H1 (cell line): Measurements from ENCODE around the gene KMT5C. TPM values are rescaled to one million over a fixed set of nuclear protein-coding genes. Genes with fewer than 3 reads are reported as not detected.
A peak's percentile ranks its signal among the peaks of the same experiment; 100 is the strongest.

ENCODE experiments used
- CTCF ChIA-PET: fragments of 300-600 bp; sonication (Branson Sonifier 250); formaldehyde crosslinking; loops from one replicate; lab custom pipeline; 2021; ENCODE audit not compliant: partially characterized antibody; lab: Charles Lee
- POLR2A ChIA-PET: fragments of 300-600 bp; sonication (Branson Sonifier 250); formaldehyde crosslinking; loops from one replicate; lab custom pipeline; 2021; ENCODE audit warnings: inconsistent platforms; ENCODE audit not compliant: partially characterized antibody; lab: Charles Lee
- DNase-seq, 2 experiments: peaks; one replicate each; pipeline versions ENCODE4 v3.0.0 to v3.0.0-alpha.2; 2010 to 2022; ENCODE audit warnings: low spot score in 2 of 2, low read depth in 1 of 2, mixed read lengths in 1 of 2
- FAIRE-seq: peaks from 2 replicates; lab custom pipeline; 2011; peaks lifted over from hg19 to GRCh38; lab: Jason Lieb, UNC
- H2AFZ ChIP-seq: 2 replicates; pipeline ENCODE4 v1.8.1; 2012; ENCODE audit warnings: low read length, inconsistent platforms
- H2AK5ac ChIP-seq: 2 replicates; pipeline ENCODE4 v1.6.1; 2013; ENCODE audit warnings: low read depth, low read length
- H2BK120ac ChIP-seq: replicated peaks from 2 replicates; pipeline ENCODE3; 2013; ENCODE audit warnings: low read depth, low read length, inconsistent platforms
- H2BK12ac ChIP-seq: 2 replicates; pipeline ENCODE4 v1.6.1; 2013; ENCODE audit warnings: low read depth, low read length
- H2BK15ac ChIP-seq: 2 replicates; pipeline ENCODE4 v1.6.1; 2013; ENCODE audit warnings: low read length
- H2BK20ac ChIP-seq: 2 replicates; pipeline ENCODE4 v1.6.1; 2013; ENCODE audit warnings: low read length
- H2BK5ac ChIP-seq: 2 replicates; pipeline ENCODE4 v1.6.1; 2013; ENCODE audit warnings: low read depth, low read length
- H3K14ac ChIP-seq: 2 replicates; pipeline ENCODE4 v1.6.1; 2013; ENCODE audit warnings: inconsistent platforms; ENCODE audit not compliant: insufficient read length
- H3K18ac ChIP-seq: 2 replicates; pipeline ENCODE4 v1.6.1; 2013; ENCODE audit warnings: low read length; ENCODE audit errors: extremely low read depth
- H3K23ac ChIP-seq: 2 replicates; pipeline ENCODE4 v1.6.1; 2013; ENCODE audit warnings: inconsistent platforms; ENCODE audit not compliant: insufficient read length
- H3K23me2 ChIP-seq: 2 replicates; pipeline ENCODE4 v1.6.1; 2013; ENCODE audit warnings: low read depth, low read length
- H3K27ac ChIP-seq: 2 replicates; pipeline ENCODE4 v1.6.1; 2011; ENCODE audit warnings: low read depth, low read length, inconsistent platforms
- H3K27me3 ChIP-seq, 4 experiments: replicated peaks in 1 of 4; 1 replicate in 1 of 4; 2 replicates in 3 of 4; pipeline versions ENCODE4 v1.6.1 to v1.8.1; 2011 to 2013; ENCODE audit warnings: low read length in 3 of 4, mild to moderate bottlenecking in 3 of 4, inconsistent platforms in 2 of 4, mixed read lengths in 2 of 4, moderate library complexity in 1 of 4; ENCODE audit not compliant: control insufficient read depth in 3 of 4, insufficient read depth in 3 of 4; ENCODE audit errors: extremely low read depth in 1 of 4
- H3K36me3 ChIP-seq, 4 experiments: 2 replicates each; pipeline versions ENCODE4 v1.6.1 to v1.8.1; 2011 to 2013; ENCODE audit warnings: mild to moderate bottlenecking in 4 of 4, low read length in 3 of 4, moderate library complexity in 2 of 4, control low read depth in 1 of 4, inconsistent platforms in 1 of 4; ENCODE audit not compliant: insufficient read depth in 4 of 4, control insufficient read depth in 2 of 4
- H3K4ac ChIP-seq: replicated peaks from 2 replicates; pipeline ENCODE3; 2013; ENCODE audit warnings: low read length, low read depth, mixed read lengths, inconsistent platforms; ENCODE audit not compliant: insufficient read length
- H3K4me1 ChIP-seq, 4 experiments: replicated peaks in 1 of 4; 1 replicate in 1 of 4; 2 replicates in 3 of 4; pipeline versions ENCODE4 v1.6.1 to v1.8.1; 2011 to 2013; ENCODE audit warnings: low read length in 3 of 4, inconsistent platforms in 2 of 4, mixed read lengths in 1 of 4; ENCODE audit not compliant: insufficient read depth in 4 of 4, control insufficient read depth in 3 of 4
- H3K4me2 ChIP-seq, 2 experiments: 2 replicates each; pipeline versions ENCODE4 v1.6.1 to v1.8.1; 2011 to 2013; ENCODE audit warnings: low read depth in 2 of 2, low read length in 2 of 2, control low read depth in 1 of 2, inconsistent platforms in 1 of 2, mild to moderate bottlenecking in 1 of 2; ENCODE audit not compliant: insufficient read depth in 1 of 2
- H3K4me3 ChIP-seq, 4 experiments: fragments of 200-600, 300-600 bp in 1 of 4; sonication (generic), shearing (Covaris generic), sonication (Bioruptor Twin) in 1 of 4; 2 replicates each; pipeline versions ENCODE4 v1.5.1 to v1.8.1; 2011 to 2016; ENCODE audit warnings: low read length in 4 of 4, low read depth in 3 of 4, control low read depth in 2 of 4, inconsistent platforms in 2 of 4, mild to moderate bottlenecking in 2 of 4, mixed read lengths in 1 of 4, moderate library complexity in 1 of 4; ENCODE audit not compliant: insufficient read depth in 2 of 4; ENCODE audit errors: extremely low read depth in 1 of 4
- H3K56ac ChIP-seq: replicated peaks from 2 replicates; pipeline ENCODE3; 2013; ENCODE audit warnings: low read depth, mild to moderate bottlenecking, mixed read lengths, low read length, inconsistent platforms; ENCODE audit not compliant: insufficient read length
- H3K79me1 ChIP-seq: 2 replicates; pipeline ENCODE4 v1.6.1; 2013; ENCODE audit warnings: low read depth, low read length, control low read depth
- H3K79me2 ChIP-seq, 2 experiments: 2 replicates each; pipeline versions ENCODE4 v1.6.1 to v1.8.1; 2012 to 2013; ENCODE audit warnings: low read length in 2 of 2, mild to moderate bottlenecking in 2 of 2, inconsistent platforms in 1 of 2; ENCODE audit not compliant: insufficient read depth in 2 of 2, control insufficient read depth in 1 of 2
- H3K9ac ChIP-seq, 4 experiments: replicated peaks in 1 of 4; 1 replicate in 1 of 4; 2 replicates in 3 of 4; pipeline versions ENCODE4 v1.6.1 to v1.8.1; 2011 to 2013; ENCODE audit warnings: low read depth in 3 of 4, low read length in 3 of 4, control low read depth in 2 of 4, mild to moderate bottlenecking in 2 of 4, moderate library complexity in 2 of 4, inconsistent platforms in 1 of 4; ENCODE audit errors: extremely low read depth in 1 of 4
- H3K9me3 ChIP-seq, 2 experiments: 2 replicates each; pipeline versions ENCODE4 v1.6.1 to v1.8.1; 2012 to 2013; ENCODE audit warnings: mild to moderate bottlenecking in 2 of 2, moderate library complexity in 2 of 2, control low read depth in 1 of 2, inconsistent platforms in 1 of 2, low read depth in 1 of 2, low read length in 1 of 2, mixed read lengths in 1 of 2; ENCODE audit not compliant: insufficient read depth in 2 of 2
- H4K20me1 ChIP-seq, 2 experiments: replicated peaks in 1 of 2; 2 replicates each; pipeline versions ENCODE3 to v1.8.1; 2011 to 2013; ENCODE audit warnings: inconsistent platforms in 2 of 2, low read length in 2 of 2, mild to moderate bottlenecking in 1 of 2; ENCODE audit not compliant: insufficient read depth in 2 of 2, control insufficient read depth in 1 of 2
- H4K5ac ChIP-seq: 2 replicates; pipeline ENCODE4 v1.6.1; 2013; ENCODE audit warnings: low read length, low read depth, mixed read lengths, inconsistent platforms; ENCODE audit not compliant: insufficient read length
- H4K8ac ChIP-seq: 2 replicates; pipeline ENCODE4 v1.8.0; 2013; ENCODE audit warnings: mild to moderate bottlenecking, moderate library complexity, low read length, inconsistent platforms; ENCODE audit not compliant: insufficient read depth; ENCODE audit errors: extremely low read depth
- H4K91ac ChIP-seq: replicated peaks from 2 replicates; pipeline ENCODE3; 2013; ENCODE audit warnings: low read length, mixed read lengths, inconsistent platforms; ENCODE audit not compliant: insufficient read length
- BCL11A ChIP-seq, 2 experiments: IDR thresholded peaks; one replicate each; pipeline ENCODE4 v1.6.1; 2011; ENCODE audit warnings: low read depth in 2 of 2, low read length in 2 of 2, mild to moderate bottlenecking in 2 of 2
- KDM1A ChIP-seq: fragments of 200-600, 300-600 bp; sonication (generic); IDR thresholded peaks from 2 replicates; pipeline ENCODE4 v1.7.1; 2016; ENCODE audit warnings: mild to moderate bottlenecking, low read length, borderline replicate concordance
- KDM4A ChIP-seq: IDR thresholded peaks from one replicate; pipeline ENCODE4 v1.7.1; 2012; ENCODE audit warnings: low read depth, mild to moderate bottlenecking, moderate library complexity, low read length, inconsistent platforms; ENCODE audit not compliant: severe bottlenecking
- SIN3A ChIP-seq, 2 experiments: IDR thresholded peaks in 1 of 2; conservative IDR thresholded peaks in 1 of 2; 2 replicates each; pipeline ENCODE4 v1.6.1; 2011 to 2012; ENCODE audit warnings: low read length in 2 of 2, improper control_type of control experiment in 1 of 2, low read depth in 1 of 2, mild to moderate bottlenecking in 1 of 2
- SP4 ChIP-seq: IDR thresholded peaks from 2 replicates; pipeline ENCODE4 v1.6.1; 2012; ENCODE audit warnings: low read length, inconsistent platforms
- ZNF274 ChIP-seq: IDR thresholded peaks from 2 replicates; pipeline ENCODE4 v1.7.0; 2012; ENCODE audit warnings: low read length, borderline replicate concordance; ENCODE audit errors: extremely low read depth
- WGBS, 2 experiments: shearing (Covaris generic) in 1 of 2; methylation state at CpG; one replicate each; pipeline versions ENCODE4 v1.1.6 to v1.1.7; 2013 to 2015; ENCODE audit warnings: low lambda C conversion rate in 2 of 2, mixed read lengths in 2 of 2, inconsistent platforms in 1 of 2, low coverage in 1 of 2, missing lambda C conversion rate in 1 of 2; ENCODE audit not compliant: insufficient replicate concordance in 2 of 2, insufficient coverage in 1 of 2, insufficient read length in 1 of 2; ENCODE audit errors: extremely low coverage in 1 of 2, missing lambda C conversion rate in 1 of 2; 5-methylcytosine and 5-hydroxymethylcytosine counted together
- long read RNA-seq, 2 experiments: library from RNA in 1 of 2; library from capped mRNA in 1 of 2; stranded (forward); transcript quantifications; one replicate each; pipeline ENCODE4 v2.0.0, GENCODE V29; 2021; ENCODE audit warnings: inconsistent platforms in 1 of 2
- polyA minus RNA-seq, 3 experiments: library from RNA; depleted of rRNA, polyadenylated mRNA; stranded (reverse); fragments of >200 nt; gene quantifications; 1 replicate in 2 of 3; 2 replicates in 1 of 3; pipeline ENCODE4 v1.2.3, GENCODE V29; 2011
- polyA plus RNA-seq, 7 experiments: library from polyadenylated mRNA; depleted of rRNA in 3 of 7; stranded (reverse) in 5 of 7; unstranded in 2 of 7; fragments of >200 nt in 5 of 7; fragments of 200-250 nt in 2 of 7; gene quantifications; 1 replicate in 5 of 7; 2 replicates in 1 of 7; 4 replicates in 1 of 7; pipeline versions ENCODE4 v1.2.1 to v1.2.3, GENCODE V29; 2011 to 2013; ENCODE audit warnings: missing spikeins in 2 of 7, mixed read lengths in 2 of 7
- total RNA-seq: library from RNA; stranded (reverse); fragmentation: NEBNext Ultra II Directional; extraction: Animal tissue kit (Norgen Biotek cat#: 25700); gene quantifications from 2 replicates; pipeline ENCODE4 v1.2.1, GENCODE V29; 2021
- TF ChIP-seq, protein P1 (sequence below): IDR thresholded peaks from 2 replicates; pipeline ENCODE4 v1.6.1; 2012; ENCODE audit warnings: inconsistent platforms

Gene KMT5C
- total RNA-seq (31.5 and 33.4 TPM in 2 replicates), polyA plus RNA-seq (2011; rRNA removed) (24.9 and 59.4 TPM in 2 replicates), polyA minus RNA-seq (2011; rRNA and poly(A)+ RNA removed) (11.4 and 23.8 TPM in 2 replicates)
- 51.5 TPM for polyA plus RNA-seq (2011; cell fraction: cytosol; rRNA removed)
- polyA plus RNA-seq (2011; cell fraction: nucleus; rRNA removed): 148 TPM
- polyA plus RNA-seq (2012, experiment 1 of 2): 23.9 to 39.0 TPM (median 36.7 TPM) in 4 replicates
- 19.9 TPM for polyA plus RNA-seq (2012, experiment 2 of 2)
- 19.6 TPM for polyA plus RNA-seq (2013, experiment 1 of 2)
- 16.4 TPM for polyA plus RNA-seq (2013, experiment 2 of 2)
- 15.4 TPM for polyA minus RNA-seq (2011; cell fraction: cytosol; rRNA and poly(A)+ RNA removed)
- polyA minus RNA-seq (2011; cell fraction: nucleus; rRNA and poly(A)+ RNA removed): 45.0 TPM
- long read RNA-seq, experiment 1, partial matches to known transcripts: 4 of 13 reads
- long read RNA-seq, experiment 1, other reads (novel, unspliced or antisense): 2 of 13 reads
- long read RNA-seq, experiment 2: 0 reads

DNA sequence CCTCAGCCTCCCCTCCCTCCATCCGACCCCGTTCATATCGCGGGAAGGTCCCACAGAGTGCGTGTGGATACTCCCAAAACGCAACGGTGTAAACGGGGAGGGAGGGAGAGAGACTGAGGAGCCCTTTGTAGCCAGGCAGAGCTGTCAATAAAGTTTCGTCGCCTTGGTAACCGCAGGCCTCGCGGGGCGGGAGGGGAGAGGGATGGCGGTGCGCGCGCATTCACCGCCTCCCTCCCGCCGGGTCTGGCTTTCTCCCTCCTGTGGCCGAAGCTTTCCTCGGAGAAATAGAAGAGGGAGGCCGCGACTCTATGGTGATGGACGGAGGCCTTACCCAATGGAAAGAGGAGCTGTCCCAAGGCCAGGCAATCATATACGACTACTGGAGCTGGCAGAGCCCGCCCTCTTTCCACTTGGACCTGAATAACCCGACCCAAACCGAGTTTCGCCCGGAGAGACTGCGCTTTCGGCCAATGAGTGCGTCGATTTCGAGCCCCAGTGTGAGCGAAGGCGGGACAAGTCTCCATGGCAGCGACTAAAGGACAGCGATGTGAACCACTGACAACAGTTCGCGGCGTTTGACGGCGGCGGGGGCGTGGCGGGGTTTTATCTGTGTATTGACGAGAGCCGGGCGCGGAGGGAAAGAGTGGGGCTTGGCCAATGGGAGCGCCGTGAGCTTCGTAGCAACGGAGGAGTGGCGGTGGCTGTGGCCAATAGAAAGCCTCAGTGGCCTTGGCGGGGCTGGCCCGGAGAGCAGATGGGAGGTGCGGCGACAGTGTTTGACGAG is at the start of gene KMT5C:
Gene KMT5C, plus strand, starts transcription at position 772 of the 784 bp plus-strand sequence. CDS start 2,061 bp downstream, outside the sequence.
- Histone ChIP-seq H3K9me3 (no peaks in the 10 kb centered on the region), H2BK5ac (peak within 1 kb of the TSS; percentile 97), H2BK20ac (no peak within 1 kb of the TSS), H3K36me3 (peaks cover 0 to 20% (median 12%) of the 10 kb centered on the region in 4 experiments; a peak in 4 of 8 replicates), H2BK120ac (no peak within 1 kb of the TSS), H3K27ac (peak within 1 kb of the TSS; percentile 99), H3K18ac (peak within 1 kb of the TSS; percentile 85), H3K4ac (peak within 1 kb of the TSS; percentile 19), H3K56ac (peak within 1 kb of the TSS; percentile 88), H3K23ac (no peak within 1 kb of the TSS), H4K5ac (peak within 1 kb of the TSS; percentile 89), H2AFZ (peak within 1 kb of the TSS; percentile 27), H4K8ac (peak within 1 kb of the TSS; percentile 98), H3K9ac (peak within 1 kb of the TSS in 3 of 4 experiments; percentile 82 to 92 (median 84); a peak in 6 of 7 replicates), H4K91ac (peak within 1 kb of the TSS; percentile 86), H3K4me3 (peak within 1 kb of the TSS; percentile 69 to 85 (median 84)), H3K79me1 (peaks cover 5% of the 10 kb centered on the region; the same call in 1 of the 2 replicates), H3K27me3 (peaks cover 0 to 3% (median 0%) of the 10 kb centered on the region in 4 experiments; a peak in 1 of 7 replicates), H2BK15ac (peak within 1 kb of the TSS; percentile 83), H2AK5ac (peak within 1 kb of the TSS; percentile 86), H3K4me1 (peaks cover 0 to 16% (median 9%) of the 10 kb centered on the region in 4 experiments; a peak in 6 of 7 replicates), H3K14ac (no peak within 1 kb of the TSS), H3K23me2 (peaks cover 20% of the 10 kb centered on the region; the same call in 1 of the 2 replicates), H3K4me2 (peak within 1 kb of the TSS; percentile 79 to 94), H2BK12ac (peak within 1 kb of the TSS; percentile 89), H3K79me2 (peaks cover 0 to 3% of the 10 kb centered on the region in 2 experiments; a peak in 1 of 4 replicates), H4K20me1 (peaks cover 0 to 6% of the 10 kb centered on the region in 2 experiments)
- peak; percentile 96 for FAIRE-seq
- peak; percentile 100 for DNase-seq
- ChIA-PET POLR2A (interaction anchor here (0.7 to 4.1 kb wide), 35 partner anchors 8 to 193 kb away, joined by 3 to 30 read pairs (median 5); partner anchors contain the start of genes BRSK1, GARIN5B, HSPBP1 and RPL28), CTCF (interaction anchor here (0.6 to 2.1 kb wide), 16 partner anchors 10 to 876 kb away, joined by 3 to 12 read pairs (median 4); partner anchors contain the start of genes LENG9, TMEM150B and TMEM238)
- 2% methylated on average over 48 of the region's 63 CpGs; no CpG with 5 or more reads in 1 of the 2 experiments for WGBS, 2 experiments
- TF ChIP-seq SIN3A (conservative IDR thresholded peaks at IDR 0.05 in 1 of 2, IDR thresholded peaks at IDR 0.05 in 1 of 2; ENCODE audit: low read depth in 1 of 2, low read length in 2 of 2) (peak in 1 of 2 experiments; percentile 20; a peak in 1 of 4 replicates), ZNF274 (no peak), BCL11A (IDR thresholded peaks at IDR 0.05; ENCODE audit: low read depth in 2 of 2, low read length in 2 of 2) (no peak), KDM1A (no peak), SP4 (peak; percentile 69; the same call in 1 of the 2 replicates), KDM4A (no peak)
- TF ChIP-seq, protein P1, sequence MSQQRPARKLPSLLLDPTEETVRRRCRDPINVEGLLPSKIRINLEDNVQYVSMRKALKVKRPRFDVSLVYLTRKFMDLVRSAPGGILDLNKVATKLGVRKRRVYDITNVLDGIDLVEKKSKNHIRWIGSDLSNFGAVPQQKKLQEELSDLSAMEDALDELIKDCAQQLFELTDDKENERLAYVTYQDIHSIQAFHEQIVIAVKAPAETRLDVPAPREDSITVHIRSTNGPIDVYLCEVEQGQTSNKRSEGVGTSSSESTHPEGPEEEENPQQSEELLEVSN: no peak; the same call in 1 of the 2 replicates
